ENCODE measurements around the gene ALDH7A1. TPM values are rescaled to one million over a fixed set of nuclear protein-coding genes. Genes with fewer than 3 reads are reported as not detected.

Gene ALDH7A1
- total and polyA plus RNA-seq, 3 donors from 2014 or later, result 50.0 to 68.3 (median 57.2) TPM

DNA sequence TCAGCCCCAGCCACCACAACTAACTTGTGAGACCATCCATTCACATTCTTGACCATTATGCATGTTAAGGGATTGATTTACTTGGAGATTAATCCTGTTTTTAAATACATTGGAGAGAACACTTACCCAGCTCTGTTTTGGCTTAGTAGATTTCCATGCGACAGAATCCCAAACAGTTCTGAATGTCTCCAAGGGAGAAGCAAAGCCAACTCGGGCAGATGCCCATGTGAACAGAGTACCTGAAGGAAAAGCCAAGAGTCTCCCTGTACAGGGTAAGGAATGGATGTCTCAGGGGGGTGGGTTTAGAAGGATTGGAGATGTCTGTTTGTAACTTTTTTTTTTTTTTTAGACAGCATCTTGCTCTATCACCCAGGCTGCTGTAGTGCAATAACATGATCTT, 110.8 kb downstream of the ALDH7A1 start:
- Histone ChIP-seq H3K4me3 (no peak overlapping the region), H3K4me1 (peaks cover 14% of the 10 kb centered on the region), H3K36me3 (ENCODE audit: low read depth, missing control alignments) (no peaks in the 10 kb centered on the region), H3K27ac (no peak overlapping the region), H3K27me3 (no peaks in the 10 kb centered on the region), H3K9me3 (no peaks in the 10 kb centered on the region)
- TF ChIP-seq POLR2A (IDR thresholded peaks at IDR 0.05), result no peak
- TF ChIP-seq, protein P1, sequence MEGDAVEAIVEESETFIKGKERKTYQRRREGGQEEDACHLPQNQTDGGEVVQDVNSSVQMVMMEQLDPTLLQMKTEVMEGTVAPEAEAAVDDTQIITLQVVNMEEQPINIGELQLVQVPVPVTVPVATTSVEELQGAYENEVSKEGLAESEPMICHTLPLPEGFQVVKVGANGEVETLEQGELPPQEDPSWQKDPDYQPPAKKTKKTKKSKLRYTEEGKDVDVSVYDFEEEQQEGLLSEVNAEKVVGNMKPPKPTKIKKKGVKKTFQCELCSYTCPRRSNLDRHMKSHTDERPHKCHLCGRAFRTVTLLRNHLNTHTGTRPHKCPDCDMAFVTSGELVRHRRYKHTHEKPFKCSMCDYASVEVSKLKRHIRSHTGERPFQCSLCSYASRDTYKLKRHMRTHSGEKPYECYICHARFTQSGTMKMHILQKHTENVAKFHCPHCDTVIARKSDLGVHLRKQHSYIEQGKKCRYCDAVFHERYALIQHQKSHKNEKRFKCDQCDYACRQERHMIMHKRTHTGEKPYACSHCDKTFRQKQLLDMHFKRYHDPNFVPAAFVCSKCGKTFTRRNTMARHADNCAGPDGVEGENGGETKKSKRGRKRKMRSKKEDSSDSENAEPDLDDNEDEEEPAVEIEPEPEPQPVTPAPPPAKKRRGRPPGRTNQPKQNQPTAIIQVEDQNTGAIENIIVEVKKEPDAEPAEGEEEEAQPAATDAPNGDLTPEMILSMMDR (IDR thresholded peaks at IDR 0.05), result no peak
- intact Hi-C loops (cut with DNase I; ENCODE audit: low total_unique reads), result no loop called here
- 93 to 94% methylated on average over 2 of the region's 2 CpGs for WGBS, 2 donors
- no peak for DNase-seq

DNA sequence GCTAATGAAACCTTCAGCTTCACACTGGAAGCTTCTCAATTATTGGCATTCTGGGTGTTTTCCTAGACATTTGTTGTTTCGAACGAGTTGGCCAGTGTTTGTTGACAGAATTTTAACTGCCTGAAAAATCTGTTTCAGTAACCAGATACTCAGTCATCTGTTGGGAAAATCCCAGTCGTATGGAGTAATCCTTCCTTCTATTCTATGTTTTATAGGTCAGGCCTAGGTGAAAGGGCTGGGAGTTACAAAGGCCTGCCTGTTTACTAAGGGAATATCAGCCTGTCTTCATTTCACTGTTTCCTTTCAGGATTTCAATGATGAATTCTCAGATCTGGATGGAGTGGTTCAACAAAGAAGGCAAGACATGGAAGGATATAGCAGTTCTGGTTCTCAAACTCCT, 111.9 kb downstream of the ALDH7A1 start:
- Histone ChIP-seq H3K36me3 (ENCODE audit: low read depth, missing control alignments) (no peaks in the 10 kb centered on the region), H3K27ac (peak overlapping the region in 1 of 2 donors; percentile 9), H3K9me3 (no peaks in the 10 kb centered on the region), H3K4me1 (peaks cover 23% of the 10 kb centered on the region), H3K4me3 (no peak overlapping the region), H3K27me3 (no peaks in the 10 kb centered on the region)
- intact Hi-C loops (cut with DNase I; ENCODE audit: low total_unique reads), result no loop called here
- WGBS, 2 donors, result 37 to 56% methylated on average over 3 of the region's 3 CpGs
- DNase-seq, result no peak
- TF ChIP-seq POLR2A (IDR thresholded peaks at IDR 0.05), result no peak
- TF ChIP-seq, protein P1 (IDR thresholded peaks at IDR 0.05), result no peak

DNA sequence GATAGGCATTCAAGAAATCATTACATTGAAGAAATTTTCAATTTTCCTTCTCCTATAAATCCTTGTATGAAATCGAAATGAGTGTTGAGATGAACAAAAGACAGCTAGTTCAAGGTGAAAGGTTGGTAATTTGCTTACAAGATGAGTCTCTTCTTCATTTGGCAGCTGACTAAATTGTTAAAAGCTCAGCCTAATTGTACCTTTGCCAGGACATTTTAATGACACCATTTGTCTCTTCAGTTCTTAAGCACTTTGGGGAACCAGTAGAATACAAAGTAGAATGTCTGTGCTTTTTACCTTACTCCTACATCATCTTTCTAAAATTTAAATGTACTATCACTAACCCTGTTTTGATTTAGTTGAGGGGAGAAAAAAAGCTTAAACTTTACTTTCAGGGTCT, 112.4 kb downstream of the ALDH7A1 start:
- no peak for TF ChIP-seq POLR2A (IDR thresholded peaks at IDR 0.05)
- TF ChIP-seq, protein P1 (IDR thresholded peaks at IDR 0.05), result no peak
- DNase-seq, result no peak
- Histone ChIP-seq H3K27ac (peak overlapping the region in 1 of 2 donors; percentile 9), H3K27me3 (no peaks in the 10 kb centered on the region), H3K9me3 (no peaks in the 10 kb centered on the region), H3K4me3 (no peak overlapping the region), H3K36me3 (ENCODE audit: low read depth, missing control alignments) (no peaks in the 10 kb centered on the region), H3K4me1 (peaks cover 27% of the 10 kb centered on the region)
- intact Hi-C loops (cut with DNase I; ENCODE audit: low total_unique reads), result no loop called here
- WGBS, 2 donors, result 53 to 73% methylated on average over 1 of the region's 1 CpG

DNA sequence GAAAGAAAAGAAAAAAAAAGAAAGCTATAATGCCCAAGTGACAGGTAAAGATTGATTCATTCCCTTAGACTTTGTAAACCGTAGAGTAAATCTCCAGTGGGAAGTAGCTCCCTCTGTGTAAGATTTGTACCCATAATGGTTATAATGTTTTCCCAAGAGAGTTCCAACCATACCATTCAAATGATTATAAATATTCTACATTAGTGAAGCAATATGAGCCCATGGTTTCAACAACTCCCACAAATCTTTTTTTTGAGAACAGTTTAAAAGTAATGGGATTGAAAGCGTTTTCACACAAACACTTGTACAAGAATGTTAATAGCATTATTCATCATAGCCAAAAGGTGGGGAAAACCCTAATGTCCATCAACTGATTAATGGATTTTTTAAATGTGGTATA, 113.8 kb downstream of the ALDH7A1 start:
- TF ChIP-seq, protein P1 (IDR thresholded peaks at IDR 0.05), result no peak
- no peak for TF ChIP-seq POLR2A (IDR thresholded peaks at IDR 0.05)
- DNase-seq, result no peak
- intact Hi-C loops (cut with DNase I; ENCODE audit: low total_unique reads), result no loop called here
- no peaks in the 10 kb centered on the region for H3K36me3 ChIP-seq (ENCODE audit: low read depth, missing control alignments)
- H3K4me3 ChIP-seq, result no peak overlapping the region
- H3K27ac ChIP-seq, result no peak overlapping the region
- H3K4me1 ChIP-seq, result peaks cover 28% of the 10 kb centered on the region
- no peaks in the 10 kb centered on the region for H3K27me3 ChIP-seq
- H3K9me3 ChIP-seq, result no peaks in the 10 kb centered on the region
- 89 to 97% methylated on average over 2 of the region's 2 CpGs for WGBS, 2 donors

Small RNA genes lying within 50 kb of the gene (small RNA-seq; reads per million reads assigned to genes)
- gene RNU6-290P, result 0 reads per million in 2 donors

Other genes starting within 250 kb of the ALDH7A1 start
- gene GRAMD2B, start 171.8 kb downstream of the ALDH7A1 start, total RNA-seq, result 10 to 100 TPM; 23.5 to 35.0 TPM
- gene GRAMD2B, start 171.8 kb downstream of the ALDH7A1 start, polyA plus RNA-seq (ENCODE audit: insufficient read depth, low read depth, low replicate concordance), result 10.8 TPM
- 10 to 100 TPM; 48.9 to 55.6 TPM for gene PHAX, start 5.7 kb upstream of the ALDH7A1 start, total RNA-seq
- gene PHAX, start 5.7 kb upstream of the ALDH7A1 start, polyA plus RNA-seq (ENCODE audit: insufficient read depth, low read depth, low replicate concordance), result 21.2 TPM
- gene LMNB1, start 181.9 kb upstream of the ALDH7A1 start, total RNA-seq, result 10 to 100 TPM; 13.7 to 15.9 TPM
- gene LMNB1, start 181.9 kb upstream of the ALDH7A1 start, polyA plus RNA-seq (ENCODE audit: insufficient read depth, low read depth, low replicate concordance), result 26.1 TPM